ENCODE data around the gene AIM2.

- TF ChIP-seq TAF1 (conservative IDR thresholded peaks at IDR 0.05) = no peak
- TF ChIP-seq CTCF (IDR thresholded peaks at IDR 0.05; ENCODE audit: low read depth, low read length, missing input control) = no peak
- TF ChIP-seq GABPA (IDR thresholded peaks at IDR 0.05 in 1 of 2, conservative IDR thresholded peaks at IDR 0.05 in 1 of 2) = no peak
- TF ChIP-seq HNF4A (conservative IDR thresholded peaks at IDR 0.05) = no peak
- TF ChIP-seq REST (IDR thresholded peaks at IDR 0.05) = no peak
- TF ChIP-seq EGR1 (IDR thresholded peaks at IDR 0.05; ENCODE audit: low read depth in 2 of 2) = no peak
These were observed 61.7 kb downstream of the AIM2 start for GRCh38 chr1:159014851-159015250.

Measured in liver (tissue), 3 donors.